Measurements from ENCODE around the gene MROH2A. TPM values are rescaled to one million over a fixed set of nuclear protein-coding genes. Genes with fewer than 3 reads are reported as not detected.

The MROH2A gene
- total and polyA plus RNA-seq, 9 of the 15 experiments (the other 6 are each of a cell fraction or from before 2014, with no cell fraction given): 0.03 TPM; not detected in 8

- TF ChIP-seq, protein P1, sequence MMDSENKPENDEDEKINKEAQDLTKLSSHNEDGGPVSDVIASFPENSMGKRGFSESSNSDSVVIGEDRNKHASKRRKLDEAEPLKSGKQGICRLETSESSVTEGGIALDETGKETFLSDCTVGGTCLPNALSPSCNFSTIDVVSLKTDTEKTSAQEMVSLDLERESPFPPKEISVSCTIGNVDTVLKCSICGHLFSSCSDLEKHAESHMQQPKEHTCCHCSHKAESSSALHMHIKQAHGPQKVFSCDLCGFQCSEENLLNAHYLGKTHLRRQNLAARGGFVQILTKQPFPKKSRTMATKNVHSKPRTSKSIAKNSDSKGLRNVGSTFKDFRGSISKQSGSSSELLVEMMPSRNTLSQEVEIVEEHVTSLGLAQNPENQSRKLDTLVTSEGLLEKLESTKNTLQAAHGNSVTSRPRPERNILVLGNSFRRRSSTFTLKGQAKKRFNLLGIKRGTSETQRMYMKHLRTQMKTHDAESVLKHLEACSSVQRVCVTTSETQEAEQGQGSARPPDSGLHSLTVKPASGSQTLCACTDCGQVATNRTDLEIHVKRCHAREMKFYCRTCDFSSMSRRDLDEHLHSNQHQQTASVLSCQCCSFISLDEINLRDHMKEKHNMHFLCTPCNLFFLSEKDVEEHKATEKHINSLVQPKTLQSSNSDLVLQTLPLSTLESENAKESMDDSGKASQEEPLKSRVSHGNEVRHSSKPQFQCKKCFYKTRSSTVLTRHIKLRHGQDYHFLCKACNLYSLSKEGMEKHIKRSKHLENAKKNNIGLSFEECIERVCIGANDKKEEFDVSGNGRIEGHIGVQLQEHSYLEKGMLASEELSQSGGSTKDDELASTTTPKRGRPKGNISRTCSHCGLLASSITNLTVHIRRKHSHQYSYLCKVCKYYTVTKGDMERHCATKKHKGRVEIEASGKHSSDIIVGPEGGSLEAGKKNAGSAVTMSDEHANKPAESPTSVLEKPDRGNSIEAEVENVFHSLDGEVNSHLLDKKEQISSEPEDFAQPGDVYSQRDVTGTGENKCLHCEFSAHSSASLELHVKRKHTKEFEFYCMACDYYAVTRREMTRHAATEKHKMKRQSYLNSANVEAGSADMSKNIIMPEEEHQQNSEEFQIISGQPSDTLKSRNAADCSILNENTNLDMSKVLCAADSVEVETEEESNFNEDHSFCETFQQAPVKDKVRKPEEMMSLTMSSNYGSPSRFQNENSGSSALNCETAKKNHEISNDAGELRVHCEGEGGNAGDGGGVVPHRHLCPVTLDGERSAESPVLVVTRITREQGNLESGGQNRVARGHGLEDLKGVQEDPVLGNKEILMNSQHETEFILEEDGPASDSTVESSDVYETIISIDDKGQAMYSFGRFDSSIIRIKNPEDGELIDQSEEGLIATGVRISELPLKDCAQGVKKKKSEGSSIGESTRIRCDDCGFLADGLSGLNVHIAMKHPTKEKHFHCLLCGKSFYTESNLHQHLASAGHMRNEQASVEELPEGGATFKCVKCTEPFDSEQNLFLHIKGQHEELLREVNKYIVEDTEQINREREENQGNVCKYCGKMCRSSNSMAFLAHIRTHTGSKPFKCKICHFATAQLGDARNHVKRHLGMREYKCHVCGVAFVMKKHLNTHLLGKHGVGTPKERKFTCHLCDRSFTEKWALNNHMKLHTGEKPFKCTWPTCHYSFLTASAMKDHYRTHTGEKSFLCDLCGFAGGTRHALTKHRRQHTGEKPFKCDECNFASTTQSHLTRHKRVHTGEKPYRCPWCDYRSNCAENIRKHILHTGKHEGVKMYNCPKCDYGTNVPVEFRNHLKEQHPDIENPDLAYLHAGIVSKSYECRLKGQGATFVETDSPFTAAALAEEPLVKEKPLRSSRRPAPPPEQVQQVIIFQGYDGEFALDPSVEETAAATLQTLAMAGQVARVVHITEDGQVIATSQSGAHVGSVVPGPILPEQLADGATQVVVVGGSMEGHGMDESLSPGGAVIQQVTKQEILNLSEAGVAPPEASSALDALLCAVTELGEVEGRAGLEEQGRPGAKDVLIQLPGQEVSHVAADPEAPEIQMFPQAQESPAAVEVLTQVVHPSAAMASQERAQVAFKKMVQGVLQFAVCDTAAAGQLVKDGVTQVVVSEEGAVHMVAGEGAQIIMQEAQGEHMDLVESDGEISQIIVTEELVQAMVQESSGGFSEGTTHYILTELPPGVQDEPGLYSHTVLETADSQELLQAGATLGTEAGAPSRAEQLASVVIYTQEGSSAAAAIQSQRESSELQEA (IDR thresholded peaks at IDR 0.05; ENCODE audit: low read depth): no peak
- TF ChIP-seq NR1H2 (CRISPR knock-in tag; IDR thresholded peaks at IDR 0.05) (no peak), RBM25 (IDR thresholded peaks at IDR 0.05; ENCODE audit: low read depth, low read length, severe bottlenecking) (no peak), FOXA1 (IDR thresholded peaks at IDR 0.05; ENCODE audit: borderline replicate concordance) (no peak), GATAD2A (IDR thresholded peaks at IDR 0.05) (no peak), LARP7 (IDR thresholded peaks at IDR 0.05) (no peak), ZNF143 (CRISPR knock-in tag; IDR thresholded peaks at IDR 0.05) (no peak; the same call in 1 of the 2 replicates), PHF21A (IDR thresholded peaks at IDR 0.05; ENCODE audit: borderline replicate concordance, low read depth) (no peak), PRDM10 (IDR thresholded peaks at IDR 0.05; ENCODE audit: partially characterized antibody) (no peak), ARHGAP35 (IDR thresholded peaks at IDR 0.05; ENCODE audit: partially characterized antibody) (no peak), MCM5 (IDR thresholded peaks at IDR 0.05; ENCODE audit: low read depth) (no peak), CBX3 (IDR thresholded peaks at IDR 0.05; ENCODE audit: borderline replicate concordance in 1 of 2, low read length in 2 of 2) (no peak), MECOM (CRISPR knock-in tag; IDR thresholded peaks at IDR 0.05) (no peak), THRAP3 (IDR thresholded peaks at IDR 0.05; ENCODE audit: borderline replicate concordance) (no peak)
- TF ChIP-seq, protein P2, sequence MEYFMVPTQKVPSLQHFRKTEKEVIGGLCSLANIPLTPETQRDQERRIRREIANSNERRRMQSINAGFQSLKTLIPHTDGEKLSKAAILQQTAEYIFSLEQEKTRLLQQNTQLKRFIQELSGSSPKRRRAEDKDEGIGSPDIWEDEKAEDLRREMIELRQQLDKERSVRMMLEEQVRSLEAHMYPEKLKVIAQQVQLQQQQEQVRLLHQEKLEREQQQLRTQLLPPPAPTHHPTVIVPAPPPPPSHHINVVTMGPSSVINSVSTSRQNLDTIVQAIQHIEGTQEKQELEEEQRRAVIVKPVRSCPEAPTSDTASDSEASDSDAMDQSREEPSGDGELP (CRISPR knock-in tag; IDR thresholded peaks at IDR 0.05; ENCODE audit: borderline replicate concordance): peak; percentile 100
Measured at GRCh38 chr2:233854241-233854981, 76.3 kb downstream of the MROH2A start, which contains the start of gene HJURP (continued).
